Liver (tissue), 9 donors: ENCODE results near the gene CAVIN3. TPM values are rescaled to one million over a fixed set of nuclear protein-coding genes. Genes with fewer than 3 reads are reported as not detected.

Experiments used
- DNase-seq: peaks from one replicate; pipeline ENCODE4 v3.0.0-alpha.2; 2017; ENCODE audit warnings: low spot score
- H3K27ac ChIP-seq, 2 donors: one replicate each; pipeline ENCODE4 v1.7.0; 2013; ENCODE audit warnings: inconsistent platforms in 2 of 2, low read length in 2 of 2, control low read depth in 1 of 2, low read depth in 1 of 2, mild to moderate bottlenecking in 1 of 2
- H3K27me3 ChIP-seq, 4 donors: one replicate each; pipeline versions ENCODE4 v1.6.1 to v1.7.0; 2013; ENCODE audit warnings: low read length in 3 of 4, inconsistent platforms in 1 of 4, mild to moderate bottlenecking in 1 of 4, moderate library complexity in 1 of 4; ENCODE audit not compliant: control insufficient read depth in 4 of 4, insufficient read depth in 4 of 4
- H3K36me3 ChIP-seq, 4 donors: one replicate each; pipeline versions ENCODE4 v1.6.1 to v1.7.0; 2013; ENCODE audit warnings: low read length in 3 of 4, mild to moderate bottlenecking in 3 of 4, low read depth in 1 of 4, moderate library complexity in 1 of 4; ENCODE audit not compliant: control insufficient read depth in 4 of 4, insufficient read depth in 3 of 4
- H3K4me1 ChIP-seq, 4 donors: one replicate each; pipeline versions ENCODE4 v1.6.1 to v1.7.0; 2013; ENCODE audit warnings: low read length in 3 of 4, mild to moderate bottlenecking in 3 of 4, moderate library complexity in 1 of 4; ENCODE audit not compliant: control insufficient read depth in 4 of 4, insufficient read depth in 4 of 4
- H3K4me3 ChIP-seq, 3 donors: one replicate each; pipeline versions ENCODE4 v1.6.1 to v1.7.0; 2013; ENCODE audit warnings: low read length in 3 of 3, control low read depth in 1 of 3, low read depth in 1 of 3, mild to moderate bottlenecking in 1 of 3
- H3K9ac ChIP-seq, 2 donors: one replicate each; pipeline ENCODE4 v1.7.0; 2013; ENCODE audit warnings: low read length in 2 of 2, mild to moderate bottlenecking in 2 of 2, moderate library complexity in 2 of 2, control low read depth in 1 of 2, low read depth in 1 of 2
- H3K9me3 ChIP-seq, 4 donors: one replicate each; pipeline versions ENCODE4 v1.6.1 to v1.7.0; 2013; ENCODE audit warnings: low read length in 3 of 4; ENCODE audit not compliant: control insufficient read depth in 4 of 4
- EGR1 ChIP-seq, 2 donors: IDR thresholded peaks; 2 replicates each; pipeline ENCODE4 v1.6.1; 2016 to 2018; ENCODE audit warnings: antibody characterized with exemption in 2 of 2, low read depth in 2 of 2
- FOXA1 ChIP-seq: IDR thresholded peaks from 2 replicates; pipeline ENCODE4 v1.6.1; 2016; ENCODE audit warnings: antibody characterized with exemption
- FOXA2 ChIP-seq: IDR thresholded peaks from 2 replicates; pipeline ENCODE4 v1.6.1; 2016; ENCODE audit warnings: antibody characterized with exemption
- GABPA ChIP-seq, 2 donors: IDR thresholded peaks in 1 of 2; conservative IDR thresholded peaks in 1 of 2; 2 replicates each; pipeline ENCODE4 v1.6.1; 2016; ENCODE audit warnings: antibody characterized with exemption in 2 of 2, mild to moderate bottlenecking in 1 of 2, moderate library complexity in 1 of 2
- HNF4A ChIP-seq, 2 donors: conservative IDR thresholded peaks; 2 replicates each; pipeline ENCODE4 v1.6.1; 2016; ENCODE audit warnings: antibody characterized with exemption in 2 of 2, mild to moderate bottlenecking in 2 of 2
- HNF4G ChIP-seq: IDR thresholded peaks from 2 replicates; pipeline ENCODE4 v1.6.1; 2016; ENCODE audit warnings: antibody characterized with exemption
- JUND ChIP-seq, 2 donors: IDR thresholded peaks; 2 replicates each; pipeline ENCODE4 v1.6.1; 2016; ENCODE audit warnings: antibody characterized with exemption in 2 of 2
- NR2F2 ChIP-seq: IDR thresholded peaks from 2 replicates; pipeline ENCODE4 v1.6.1; 2016; ENCODE audit warnings: antibody characterized with exemption
- RAD21 ChIP-seq, 2 donors: IDR thresholded peaks; 2 replicates each; pipeline ENCODE4 v1.6.1; 2016; ENCODE audit warnings: antibody characterized with exemption in 2 of 2, mild to moderate bottlenecking in 2 of 2
- RXRA ChIP-seq, 2 donors: IDR thresholded peaks; 2 replicates each; pipeline ENCODE4 v1.6.1; 2017 to 2018; ENCODE audit warnings: antibody characterized with exemption in 2 of 2, mild to moderate bottlenecking in 1 of 2
- SP1 ChIP-seq: IDR thresholded peaks from 2 replicates; pipeline ENCODE4 v1.6.1; 2018; ENCODE audit warnings: antibody characterized with exemption, mild to moderate bottlenecking
- TAF1 ChIP-seq: conservative IDR thresholded peaks from 2 replicates; pipeline ENCODE4 v1.6.1; 2016; ENCODE audit warnings: antibody characterized with exemption, mild to moderate bottlenecking
- YY1 ChIP-seq: IDR thresholded peaks from 2 replicates; pipeline ENCODE4 v1.6.1; 2016; ENCODE audit warnings: antibody characterized with exemption, mild to moderate bottlenecking
- WGBS: extraction: QIAGEN DNeasy Blood & Tissue Kit; methylation state at CpG from one replicate; pipeline ENCODE4 v1.1.7; 2013; 5-methylcytosine and 5-hydroxymethylcytosine counted together
- polyA plus RNA-seq, 2 donors: library from polyadenylated mRNA; stranded (reverse) in 1 of 2; unstranded in 1 of 2; fragments of 200-250 nt in 1 of 2; fragments of >200 nt in 1 of 2; fragmentation: Nextera tagmentation in 1 of 2; extraction: Ambion mirVana in 1 of 2; gene quantifications; one replicate each; pipeline versions ENCODE4 v1.2.1 to v1.2.3, GENCODE V29; 2013 to 2015
- total RNA-seq, 2 donors: library from RNA; depleted of rRNA; stranded (reverse); fragments of >200 nt; gene quantifications; one replicate each; pipeline ENCODE4 v1.2.3, GENCODE V29; 2014
- TF ChIP-seq, protein P1 (sequence below): fragments of 150-350 bp; IDR thresholded peaks from 2 replicates; pipeline ENCODE4 v1.5.1; 2017; ENCODE audit warnings: improper control_type of control experiment, low read depth, low read length; ENCODE audit not compliant: missing input control
- TF ChIP-seq, protein P2 (sequence below): IDR thresholded peaks from 2 replicates; pipeline ENCODE4 v1.6.1; 2016; ENCODE audit warnings: antibody characterized with exemption
- TF ChIP-seq, protein P3 (sequence below): IDR thresholded peaks from 2 replicates; pipeline ENCODE4 v1.6.1; 2016; ENCODE audit warnings: antibody characterized with exemption
- TF ChIP-seq, protein P4 (sequence below): IDR thresholded peaks from 2 replicates; pipeline ENCODE4 v1.6.1; 2016; ENCODE audit warnings: antibody characterized with exemption, mild to moderate bottlenecking
- TF ChIP-seq, protein P5 (sequence below): IDR thresholded peaks from 2 replicates; pipeline ENCODE4 v1.6.1; 2016; ENCODE audit warnings: antibody characterized with exemption
- donor health status: healthy.
- donor health status: healthy.
- donor health status: healthy.
- donor health status: healthy.
- donor health status: healthy.

The CAVIN3 gene
- total and polyA plus RNA-seq, 4 donors = 2.5 to 13.9 (median 4.2) TPM

DNA sequence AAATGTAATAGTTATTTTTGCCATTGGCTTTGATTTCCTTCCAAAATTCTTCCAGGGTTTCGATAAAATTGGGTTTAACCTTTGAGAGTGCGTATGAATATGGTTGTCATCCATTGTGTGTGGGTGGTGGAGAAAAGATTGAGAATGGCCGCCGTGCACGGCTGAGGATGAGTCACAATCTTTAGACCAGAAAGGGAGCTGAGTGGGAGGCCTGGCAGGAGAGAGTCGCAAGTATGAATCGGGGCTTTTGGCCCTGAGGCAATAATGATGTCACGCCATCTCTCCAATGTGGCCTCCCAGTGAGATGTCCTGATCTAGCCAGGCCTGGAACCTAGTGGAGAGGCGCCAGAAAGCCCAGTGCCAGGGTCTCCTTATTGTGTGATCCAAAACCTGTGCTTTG is 36.9 kb upstream of the CAVIN3 start:
- Histone ChIP-seq H3K9me3 (no peaks in the 10 kb centered on the region), H3K4me1 (peaks cover 6 to 21% (median 18%) of the 10 kb centered on the region in 4 donors), H3K27ac (no peak overlapping the region), H3K27me3 (no peaks in the 10 kb centered on the region), H3K9ac (no peak overlapping the region), H3K36me3 (no peaks in the 10 kb centered on the region), H3K4me3 (no peak overlapping the region)
- WGBS = 74% methylated on average over 9 of the region's 9 CpGs
- TF ChIP-seq JUND (IDR thresholded peaks at IDR 0.05) (no peak), FOXA1 (no peak), TAF1 (no peak), FOXA2 (no peak), RAD21 (IDR thresholded peaks at IDR 0.05) (no peak), YY1 (no peak), HNF4A (conservative IDR thresholded peaks at IDR 0.05) (no peak), SP1 (no peak), HNF4G (no peak), RXRA (IDR thresholded peaks at IDR 0.05) (no peak), GABPA (IDR thresholded peaks at IDR 0.05 in 1 of 2, conservative IDR thresholded peaks at IDR 0.05 in 1 of 2) (no peak), NR2F2 (no peak), EGR1 (IDR thresholded peaks at IDR 0.05; ENCODE audit: low read depth in 2 of 2) (no peak)
- TF ChIP-seq, protein P1, sequence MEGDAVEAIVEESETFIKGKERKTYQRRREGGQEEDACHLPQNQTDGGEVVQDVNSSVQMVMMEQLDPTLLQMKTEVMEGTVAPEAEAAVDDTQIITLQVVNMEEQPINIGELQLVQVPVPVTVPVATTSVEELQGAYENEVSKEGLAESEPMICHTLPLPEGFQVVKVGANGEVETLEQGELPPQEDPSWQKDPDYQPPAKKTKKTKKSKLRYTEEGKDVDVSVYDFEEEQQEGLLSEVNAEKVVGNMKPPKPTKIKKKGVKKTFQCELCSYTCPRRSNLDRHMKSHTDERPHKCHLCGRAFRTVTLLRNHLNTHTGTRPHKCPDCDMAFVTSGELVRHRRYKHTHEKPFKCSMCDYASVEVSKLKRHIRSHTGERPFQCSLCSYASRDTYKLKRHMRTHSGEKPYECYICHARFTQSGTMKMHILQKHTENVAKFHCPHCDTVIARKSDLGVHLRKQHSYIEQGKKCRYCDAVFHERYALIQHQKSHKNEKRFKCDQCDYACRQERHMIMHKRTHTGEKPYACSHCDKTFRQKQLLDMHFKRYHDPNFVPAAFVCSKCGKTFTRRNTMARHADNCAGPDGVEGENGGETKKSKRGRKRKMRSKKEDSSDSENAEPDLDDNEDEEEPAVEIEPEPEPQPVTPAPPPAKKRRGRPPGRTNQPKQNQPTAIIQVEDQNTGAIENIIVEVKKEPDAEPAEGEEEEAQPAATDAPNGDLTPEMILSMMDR = no peak
- TF ChIP-seq, protein P2, sequence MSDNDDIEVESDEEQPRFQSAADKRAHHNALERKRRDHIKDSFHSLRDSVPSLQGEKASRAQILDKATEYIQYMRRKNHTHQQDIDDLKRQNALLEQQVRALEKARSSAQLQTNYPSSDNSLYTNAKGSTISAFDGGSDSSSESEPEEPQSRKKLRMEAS = no peak
- TF ChIP-seq, protein P3, sequence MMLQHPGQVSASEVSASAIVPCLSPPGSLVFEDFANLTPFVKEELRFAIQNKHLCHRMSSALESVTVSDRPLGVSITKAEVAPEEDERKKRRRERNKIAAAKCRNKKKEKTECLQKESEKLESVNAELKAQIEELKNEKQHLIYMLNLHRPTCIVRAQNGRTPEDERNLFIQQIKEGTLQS = no peak
- TF ChIP-seq, protein P4, sequence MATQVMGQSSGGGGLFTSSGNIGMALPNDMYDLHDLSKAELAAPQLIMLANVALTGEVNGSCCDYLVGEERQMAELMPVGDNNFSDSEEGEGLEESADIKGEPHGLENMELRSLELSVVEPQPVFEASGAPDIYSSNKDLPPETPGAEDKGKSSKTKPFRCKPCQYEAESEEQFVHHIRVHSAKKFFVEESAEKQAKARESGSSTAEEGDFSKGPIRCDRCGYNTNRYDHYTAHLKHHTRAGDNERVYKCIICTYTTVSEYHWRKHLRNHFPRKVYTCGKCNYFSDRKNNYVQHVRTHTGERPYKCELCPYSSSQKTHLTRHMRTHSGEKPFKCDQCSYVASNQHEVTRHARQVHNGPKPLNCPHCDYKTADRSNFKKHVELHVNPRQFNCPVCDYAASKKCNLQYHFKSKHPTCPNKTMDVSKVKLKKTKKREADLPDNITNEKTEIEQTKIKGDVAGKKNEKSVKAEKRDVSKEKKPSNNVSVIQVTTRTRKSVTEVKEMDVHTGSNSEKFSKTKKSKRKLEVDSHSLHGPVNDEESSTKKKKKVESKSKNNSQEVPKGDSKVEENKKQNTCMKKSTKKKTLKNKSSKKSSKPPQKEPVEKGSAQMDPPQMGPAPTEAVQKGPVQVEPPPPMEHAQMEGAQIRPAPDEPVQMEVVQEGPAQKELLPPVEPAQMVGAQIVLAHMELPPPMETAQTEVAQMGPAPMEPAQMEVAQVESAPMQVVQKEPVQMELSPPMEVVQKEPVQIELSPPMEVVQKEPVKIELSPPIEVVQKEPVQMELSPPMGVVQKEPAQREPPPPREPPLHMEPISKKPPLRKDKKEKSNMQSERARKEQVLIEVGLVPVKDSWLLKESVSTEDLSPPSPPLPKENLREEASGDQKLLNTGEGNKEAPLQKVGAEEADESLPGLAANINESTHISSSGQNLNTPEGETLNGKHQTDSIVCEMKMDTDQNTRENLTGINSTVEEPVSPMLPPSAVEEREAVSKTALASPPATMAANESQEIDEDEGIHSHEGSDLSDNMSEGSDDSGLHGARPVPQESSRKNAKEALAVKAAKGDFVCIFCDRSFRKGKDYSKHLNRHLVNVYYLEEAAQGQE = no peak
- TF ChIP-seq, protein P5, sequence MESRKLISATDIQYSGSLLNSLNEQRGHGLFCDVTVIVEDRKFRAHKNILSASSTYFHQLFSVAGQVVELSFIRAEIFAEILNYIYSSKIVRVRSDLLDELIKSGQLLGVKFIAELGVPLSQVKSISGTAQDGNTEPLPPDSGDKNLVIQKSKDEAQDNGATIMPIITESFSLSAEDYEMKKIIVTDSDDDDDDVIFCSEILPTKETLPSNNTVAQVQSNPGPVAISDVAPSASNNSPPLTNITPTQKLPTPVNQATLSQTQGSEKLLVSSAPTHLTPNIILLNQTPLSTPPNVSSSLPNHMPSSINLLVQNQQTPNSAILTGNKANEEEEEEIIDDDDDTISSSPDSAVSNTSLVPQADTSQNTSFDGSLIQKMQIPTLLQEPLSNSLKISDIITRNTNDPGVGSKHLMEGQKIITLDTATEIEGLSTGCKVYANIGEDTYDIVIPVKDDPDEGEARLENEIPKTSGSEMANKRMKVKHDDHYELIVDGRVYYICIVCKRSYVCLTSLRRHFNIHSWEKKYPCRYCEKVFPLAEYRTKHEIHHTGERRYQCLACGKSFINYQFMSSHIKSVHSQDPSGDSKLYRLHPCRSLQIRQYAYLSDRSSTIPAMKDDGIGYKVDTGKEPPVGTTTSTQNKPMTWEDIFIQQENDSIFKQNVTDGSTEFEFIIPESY = no peak
- no peak for DNase-seq
